ENCODE data around the gene RPS19BP1.
A peak's percentile ranks its signal among the peaks of the same experiment; 100 is the strongest.

RPS19BP1 gene

GRCh38 chr22:39490135-39490798 lies 42.3 kb downstream of the RPS19BP1 start:
- DNase-seq (ENCODE audit: low read depth) = peak; percentile 73

- no peak for DNase-seq (ENCODE audit: low read depth)
Measured at GRCh38 chr22:39489094-39490068, 43.2 kb downstream of the RPS19BP1 start.

GRCh38 chr22:39488563-39489083 lies 43.9 kb downstream of the RPS19BP1 start:
- DNase-seq (ENCODE audit: low read depth) = no peak

- no peak for DNase-seq (ENCODE audit: low read depth)
Measured at GRCh38 chr22:39487826-39488520, 44.6 kb downstream of the RPS19BP1 start.

- DNase-seq (ENCODE audit: low read depth) = no peak
Measured at GRCh38 chr22:39486951-39487825, 45.4 kb downstream of the RPS19BP1 start.

- DNase-seq (ENCODE audit: low read depth) = no peak
Measured at GRCh38 chr22:39482768-39483167, 49.8 kb downstream of the RPS19BP1 start.

- DNase-seq (ENCODE audit: low read depth) = no peak
Measured at GRCh38 chr22:39481595-39481994, 51.0 kb downstream of the RPS19BP1 start.

- no peak for DNase-seq (ENCODE audit: low read depth)
Measured at GRCh38 chr22:39481054-39481453, 51.5 kb downstream of the RPS19BP1 start.

- no peak for DNase-seq (ENCODE audit: low read depth)
Measured at GRCh38 chr22:39480557-39480956, 52.0 kb downstream of the RPS19BP1 start.

GRCh38 chr22:39479254-39479653 lies 53.3 kb downstream of the RPS19BP1 start:
- DNase-seq (ENCODE audit: low read depth) = no peak
